Stimulated activated CD4-positive, alpha-beta T cell treated with anti-CD3 and anti-CD28 coated beads, Interleukin-12 subunit alpha, Interleukin-12 subunit beta, amount 100 ng/mL, for 48 hours (primary cell): ENCODE data around the gene KPTN.
"Not testable (repeated sequence)": the region's sequence is repeated elsewhere in the genome, so short reads cannot be mapped to it uniquely, and the experiment has no call there.

Source experiments
- DNase-seq, 3 donors: peaks; one replicate each; pipeline ENCODE4 v3.0.0-alpha.2; 2020; ENCODE audit warnings: low read depth in 2 of 3, low spot score in 1 of 3

Gene KPTN

GRCh38 chr19:47492137-47492533, 8.1 kb upstream of the KPTN start:
- DNase-seq = no peak

- DNase-seq = no peak
Measured at GRCh38 chr19:47491358-47492136, 7.5 kb upstream of the KPTN start.

GRCh38 chr19:47490847-47491246, 6.8 kb upstream of the KPTN start:
- no peak for DNase-seq

- DNase-seq = no peak
Measured at GRCh38 chr19:47490031-47490430, 6.0 kb upstream of the KPTN start.

- no peak for DNase-seq
Measured at GRCh38 chr19:47489072-47489914, 5.3 kb upstream of the KPTN start.

- no peak for DNase-seq
Measured at GRCh38 chr19:47487551-47488515, 3.8 kb upstream of the KPTN start.

- no peak for DNase-seq
Measured at GRCh38 chr19:47486900-47487299, 2.9 kb upstream of the KPTN start.

GRCh38 chr19:47486220-47486619, 2.2 kb upstream of the KPTN start:
- not testable (repeated sequence) for DNase-seq

GRCh38 chr19:47485210-47485609, 1.2 kb upstream of the KPTN start:
- no peak for DNase-seq

GRCh38 chr19:47483200-47483599, 819 bp downstream of the KPTN start:
- no peak for DNase-seq

- DNase-seq = no peak
Measured at GRCh38 chr19:47481460-47482052, 2.5 kb downstream of the KPTN start.

- no peak for DNase-seq
Measured at GRCh38 chr19:47480658-47481057, 3.4 kb downstream of the KPTN start.

- no peak for DNase-seq
Measured at GRCh38 chr19:47479701-47480503, 4.1 kb downstream of the KPTN start.

- DNase-seq = no peak
Measured at GRCh38 chr19:47476438-47476972, 7.5 kb downstream of the KPTN start.

- no peak for DNase-seq
Measured at GRCh38 chr19:47475465-47475864, 8.6 kb downstream of the KPTN start.

GRCh38 chr19:47473336-47473735, 10.7 kb downstream of the KPTN start:
- DNase-seq = no peak

- DNase-seq = peak; percentile 21 to 36 (median 34)
Measured at GRCh38 chr19:47471733-47472457, 12.1 kb downstream of the KPTN start, which contains the start of gene SLC8A2. TSS of gene SLC8A2 (minus strand) at chr19:47471893. CDS start at chr19:47466403, 5,490 bp downstream.

GRCh38 chr19:47471381-47471732, 12.7 kb downstream of the KPTN start:
- no peak for DNase-seq
